Neuronal stem cell (in vitro differentiated cells): ENCODE data around the gene SLC25A48. TPM values are rescaled to one million over a fixed set of nuclear protein-coding genes. Genes with fewer than 3 reads are reported as not detected.

Experiments
- DNase-seq: peaks from one replicate; pipeline ENCODE4 v3.0.0-alpha.2; 2013; ENCODE audit warnings: low spot score
- H2AFZ ChIP-seq: one replicate; pipeline ENCODE4 v1.6.1; 2013; ENCODE audit warnings: mild to moderate bottlenecking, low read length, inconsistent platforms
- H2AK5ac ChIP-seq: 2 replicates; pipeline ENCODE4 v1.6.1; 2013; ENCODE audit warnings: low read depth, mild to moderate bottlenecking, inconsistent platforms, low read length, moderate library complexity, mixed read lengths
- H2BK120ac ChIP-seq: 2 replicates; pipeline ENCODE4 v1.6.1; 2013; ENCODE audit warnings: low read depth, mild to moderate bottlenecking, inconsistent platforms, low read length, moderate library complexity, mixed read lengths
- H2BK12ac ChIP-seq: one replicate; pipeline ENCODE4 v1.6.1; 2013; ENCODE audit warnings: low read length, inconsistent platforms
- H2BK15ac ChIP-seq: 2 replicates; pipeline ENCODE4 v1.6.1; 2013; ENCODE audit warnings: mild to moderate bottlenecking, low read length, inconsistent platforms, mixed read lengths
- H2BK5ac ChIP-seq: one replicate; pipeline ENCODE4 v1.6.1; 2013; ENCODE audit warnings: inconsistent platforms, mild to moderate bottlenecking, low read length, moderate library complexity
- H3K14ac ChIP-seq: one replicate; pipeline ENCODE4 v1.6.1; 2013; ENCODE audit warnings: low read length, inconsistent platforms
- H3K18ac ChIP-seq: 2 replicates; pipeline ENCODE4 v1.6.1; 2013; ENCODE audit warnings: low read length, inconsistent platforms
- H3K23ac ChIP-seq: 2 replicates; pipeline ENCODE4 v1.6.1; 2013; ENCODE audit warnings: low read depth, mild to moderate bottlenecking, mixed read lengths, low read length, inconsistent platforms; ENCODE audit not compliant: poor library complexity
- H3K27ac ChIP-seq: replicated peaks from 3 replicates; pipeline ENCODE4 v1.5.1; 2013; ENCODE audit warnings: low read length, inconsistent platforms
- H3K27me3 ChIP-seq, 3 experiments: 2 replicates each; pipeline ENCODE4 v1.6.1; 2013; ENCODE audit warnings: low read length in 3 of 3, mild to moderate bottlenecking in 2 of 3, inconsistent platforms in 1 of 3, low read depth in 1 of 3, mixed read lengths in 1 of 3, moderate library complexity in 1 of 3; ENCODE audit not compliant: control insufficient read depth in 3 of 3, insufficient read depth in 3 of 3
- H3K36me3 ChIP-seq, 2 donors: replicated peaks in 1 of 2; 2 replicates each; pipeline ENCODE4 v1.6.1; 2013; ENCODE audit warnings: low read length in 2 of 2; ENCODE audit not compliant: control insufficient read depth in 2 of 2, insufficient read depth in 2 of 2
- H3K4ac ChIP-seq: 2 replicates; pipeline ENCODE4 v1.6.1; 2013; ENCODE audit warnings: inconsistent platforms, mild to moderate bottlenecking, low read length, moderate library complexity
- H3K4me1 ChIP-seq, 2 donors: 1 replicate in 1 of 2; 2 replicates in 1 of 2; pipeline ENCODE4 v1.6.1; 2013; ENCODE audit warnings: low read length in 2 of 2, low read depth in 1 of 2; ENCODE audit not compliant: control insufficient read depth in 2 of 2, insufficient read depth in 1 of 2
- H3K4me2 ChIP-seq: one replicate; pipeline ENCODE4 v1.6.1; 2013; ENCODE audit warnings: mild to moderate bottlenecking, low read length, inconsistent platforms; ENCODE audit not compliant: insufficient read depth, poor library complexity, severe bottlenecking
- H3K4me3 ChIP-seq, 2 donors: 2 replicates each; pipeline ENCODE4 v1.5.1; 2013; ENCODE audit warnings: low read length in 2 of 2, mild to moderate bottlenecking in 2 of 2, inconsistent platforms in 1 of 2, moderate library complexity in 1 of 2
- H3K79me1 ChIP-seq: one replicate; pipeline ENCODE4 v1.6.1; 2013; ENCODE audit warnings: low read depth, mild to moderate bottlenecking, inconsistent platforms, low read length, moderate library complexity
- H3K9ac ChIP-seq: one replicate; pipeline ENCODE4 v1.6.1; 2013; ENCODE audit warnings: mild to moderate bottlenecking, low read depth, low read length, inconsistent platforms; ENCODE audit not compliant: poor library complexity
- H3K9me3 ChIP-seq, 2 donors: replicated peaks in 1 of 2; 2 replicates each; pipeline versions ENCODE3 to v1.6.1; 2013; ENCODE audit warnings: low read length in 2 of 2, mild to moderate bottlenecking in 2 of 2, inconsistent platforms in 1 of 2, low read depth in 1 of 2, mixed read lengths in 1 of 2, moderate library complexity in 1 of 2; ENCODE audit not compliant: control insufficient read depth in 2 of 2, insufficient read depth in 1 of 2
- H4K8ac ChIP-seq: one replicate; pipeline ENCODE4 v1.6.1; 2013; ENCODE audit warnings: low read depth, mild to moderate bottlenecking, inconsistent platforms, low read length, moderate library complexity
- H4K91ac ChIP-seq: one replicate; pipeline ENCODE4 v1.6.1; 2013; ENCODE audit warnings: low read length, low read depth, mild to moderate bottlenecking, inconsistent platforms; ENCODE audit not compliant: poor library complexity
- WGBS, 2 donors: extraction: QIAGEN DNeasy Blood & Tissue Kit; methylation state at CpG; one replicate each; pipeline ENCODE4 v1.1.7; 2013; ENCODE audit warnings: missing lambda C conversion rate in 2 of 2, mixed read lengths in 1 of 2; ENCODE audit not compliant: insufficient read length in 2 of 2, insufficient replicate concordance in 1 of 2; ENCODE audit errors: extremely low coverage in 2 of 2; 5-methylcytosine and 5-hydroxymethylcytosine counted together
- polyA plus RNA-seq, 2 experiments: library from polyadenylated mRNA; stranded (reverse); fragments of 200-250 nt; gene quantifications; one replicate each; pipeline ENCODE4 v1.2.3, GENCODE V29; 2013

SLC25A48 gene
- 0.03 TPM for polyA plus RNA-seq (2013, experiment 1 of 2)
- polyA plus RNA-seq (2013, experiment 2 of 2), result 0.07 TPM

- Histone ChIP-seq H3K36me3 (no peaks in the 10 kb centered on the region), H2BK12ac (no peak within 1 kb of the TSS), H3K4ac (no peak within 1 kb of the TSS), H2BK5ac (no peak within 1 kb of the TSS), H3K4me3 (peak within 1 kb of the TSS; percentile 7 to 86), H4K8ac (no peak within 1 kb of the TSS), H3K79me1 (no peaks in the 10 kb centered on the region), H3K9me3 (no peaks in the 10 kb centered on the region), H2BK15ac (no peak within 1 kb of the TSS), H3K9ac (no peak within 1 kb of the TSS), H2AK5ac (peak within 1 kb of the TSS; percentile 20), H3K4me2 (peak within 1 kb of the TSS; percentile 95), H3K23ac (peak within 1 kb of the TSS; percentile 61), H3K4me1 (peaks cover 0 to 2% of the 10 kb centered on the region in 2 donors), H2AFZ (peak within 1 kb of the TSS; percentile 90), H4K91ac (no peak within 1 kb of the TSS), H3K27ac (no peak within 1 kb of the TSS), H3K14ac (no peak within 1 kb of the TSS), H3K27me3 (peaks cover 0 to 65% (median 26%) of the 10 kb centered on the region in 3 experiments), H2BK120ac (no peak within 1 kb of the TSS), H3K18ac (peak within 1 kb of the TSS; percentile 76)
- WGBS, 2 donors, result no CpG with 5 or more reads among the region's 68 CpGs
- DNase-seq, result peak; percentile 71
These were observed at the start of gene SLC25A48 for GRCh38 chr5:135834639-135835529. TSS of gene SLC25A48 (plus strand) at chr5:135834663. CDS start at chr5:135834848, 185 bp downstream.

GRCh38 chr5:135800656-135801055 lies 33.8 kb upstream of the SLC25A48 start:
- no peaks in the 10 kb centered on the region for H3K79me1 ChIP-seq
- H3K27ac ChIP-seq, result no peak overlapping the region
- no peak overlapping the region for H3K14ac ChIP-seq
- no peaks in the 10 kb centered on the region for H3K36me3 ChIP-seq
- no peak overlapping the region for H2AFZ ChIP-seq
- no peaks in the 10 kb centered on the region for H3K27me3 ChIP-seq
- no peak overlapping the region for H3K23ac ChIP-seq
- H2BK5ac ChIP-seq, result no peak overlapping the region
- no peak overlapping the region for H3K4me3 ChIP-seq
- H3K4me1 ChIP-seq, result no peaks in the 10 kb centered on the region
- DNase-seq, result no peak
- no peak overlapping the region for H3K4me2 ChIP-seq
- H3K18ac ChIP-seq, result no peak overlapping the region
- H3K9me3 ChIP-seq, result no peaks in the 10 kb centered on the region
- no peak overlapping the region for H2AK5ac ChIP-seq
- H2BK120ac ChIP-seq, result no peak overlapping the region
- H4K91ac ChIP-seq, result no peak overlapping the region
- H2BK12ac ChIP-seq, result no peak overlapping the region
- H4K8ac ChIP-seq, result no peak overlapping the region
- no peak overlapping the region for H2BK15ac ChIP-seq
- H3K4ac ChIP-seq, result no peak overlapping the region
- no CpG with 5 or more reads among the region's 10 CpGs for WGBS, 2 donors
- no peak overlapping the region for H3K9ac ChIP-seq

- Histone ChIP-seq H4K8ac (no peak overlapping the region), H3K18ac (no peak overlapping the region), H2AK5ac (no peak overlapping the region), H3K9ac (no peak overlapping the region), H3K4me2 (no peak overlapping the region), H2BK15ac (no peak overlapping the region), H2BK5ac (no peak overlapping the region), H2AFZ (no peak overlapping the region), H3K36me3 (no peaks in the 10 kb centered on the region), H3K4me1 (no peaks in the 10 kb centered on the region), H3K27ac (no peak overlapping the region), H4K91ac (no peak overlapping the region), H3K4ac (no peak overlapping the region), H3K79me1 (no peaks in the 10 kb centered on the region), H2BK12ac (no peak overlapping the region), H3K9me3 (peaks cover 0 to 2% of the 10 kb centered on the region in 2 donors), H3K4me3 (no peak overlapping the region), H3K14ac (no peak overlapping the region), H3K27me3 (no peaks in the 10 kb centered on the region), H2BK120ac (no peak overlapping the region), H3K23ac (no peak overlapping the region)
- WGBS, 2 donors, result no CpG with 5 or more reads among the region's 7 CpGs
- DNase-seq, result no peak
These were observed 24.1 kb upstream of the SLC25A48 start for GRCh38 chr5:135810188-135810943.

GRCh38 chr5:135811007-135811406 lies 23.5 kb upstream of the SLC25A48 start:
- H2BK15ac ChIP-seq, result no peak overlapping the region
- no peak overlapping the region for H3K4me3 ChIP-seq
- H2BK12ac ChIP-seq, result no peak overlapping the region
- no peaks in the 10 kb centered on the region for H3K36me3 ChIP-seq
- H3K4me2 ChIP-seq, result no peak overlapping the region
- DNase-seq, result no peak
- no peak overlapping the region for H3K18ac ChIP-seq
- H3K27ac ChIP-seq, result no peak overlapping the region
- no peaks in the 10 kb centered on the region for H3K27me3 ChIP-seq
- WGBS, 2 donors, result no CpG with 5 or more reads among the region's 4 CpGs
- H2AK5ac ChIP-seq, result no peak overlapping the region
- no peak overlapping the region for H4K91ac ChIP-seq
- H3K79me1 ChIP-seq, result no peaks in the 10 kb centered on the region
- H3K23ac ChIP-seq, result no peak overlapping the region
- no peak overlapping the region for H4K8ac ChIP-seq
- no peak overlapping the region for H2BK120ac ChIP-seq
- no peak overlapping the region for H3K4ac ChIP-seq
- no peak overlapping the region for H2AFZ ChIP-seq
- H2BK5ac ChIP-seq, result no peak overlapping the region
- H3K9me3 ChIP-seq, result peaks cover 0 to 2% of the 10 kb centered on the region in 2 donors
- no peaks in the 10 kb centered on the region for H3K4me1 ChIP-seq
- H3K14ac ChIP-seq, result no peak overlapping the region
- no peak overlapping the region for H3K9ac ChIP-seq
